ENCODE results near the gene PGAP6. TPM values are rescaled to one million over a fixed set of nuclear protein-coding genes. Genes with fewer than 3 reads are reported as not detected.

The PGAP6 gene
- total RNA-seq, 1 donor from 2014 or later = 80.5 TPM

- Histone ChIP-seq H3K9me3 (ENCODE audit: insufficient read depth, low read depth, low read length) (no peaks in the 10 kb centered on the region), H3K27ac (ENCODE audit: low read depth, low read length) (no peak overlapping the region), H3K9ac (ENCODE audit: low read length) (no peak overlapping the region), H3K4me1 (ENCODE audit: insufficient read depth, low read length) (no peaks in the 10 kb centered on the region), H4K20me1 (ENCODE audit: insufficient read depth, low read length) (no peaks in the 10 kb centered on the region), H3K79me2 (ENCODE audit: insufficient read depth, low read length) (no peaks in the 10 kb centered on the region), H3K27me3 (ENCODE audit: insufficient read depth, low read length) (no peaks in the 10 kb centered on the region), H2AFZ (ENCODE audit: low read depth, low read length) (no peak overlapping the region), H3K36me3 (ENCODE audit: insufficient read depth, low read length) (no peaks in the 10 kb centered on the region), H3K4me3 (ENCODE audit: insufficient read depth, low read depth, low read length) (no peak overlapping the region), H3K4me2 (ENCODE audit: low read length) (no peak overlapping the region)
- Mint-ChIP-seq H3K9me3 (ENCODE audit: unreplicated experiment) (no peaks in the 10 kb centered on the region), H3K4me3 (ENCODE audit: unreplicated experiment) (no peak overlapping the region), H3K27me3 (ENCODE audit: low read depth, unreplicated experiment) (no peaks in the 10 kb centered on the region), H3K27ac (ENCODE audit: unreplicated experiment) (no peak overlapping the region), H3K4me1 (ENCODE audit: low read depth, unreplicated experiment) (no peaks in the 10 kb centered on the region), H3K36me3 (ENCODE audit: low read depth, unreplicated experiment) (peaks cover 2% of the 10 kb centered on the region)
- FAIRE-seq (no peak), DNase-seq (ENCODE audit: low read depth) (no peak)
- TF ChIP-seq EZH2 (IDR thresholded peaks at IDR 0.05; ENCODE audit: insufficient read depth, low read length) (no peak), CTCF (IDR thresholded peaks at IDR 0.05; ENCODE audit: insufficient read depth, low read depth, low read length) (no peak)
Observed at GRCh38 chr16:410516-411178, 28.9 kb upstream of the PGAP6 start.

- TF ChIP-seq EZH2 (IDR thresholded peaks at IDR 0.05; ENCODE audit: insufficient read depth, low read length) (no peak), CTCF (IDR thresholded peaks at IDR 0.05; ENCODE audit: insufficient read depth, low read depth, low read length) (no peak)
- DNase-seq (ENCODE audit: low read depth) (no peak), FAIRE-seq (no peak)
- Histone ChIP-seq H3K36me3 (ENCODE audit: insufficient read depth, low read length) (no peaks in the 10 kb centered on the region), H3K27me3 (ENCODE audit: insufficient read depth, low read length) (no peaks in the 10 kb centered on the region), H3K9ac (ENCODE audit: low read length) (no peak overlapping the region), H4K20me1 (ENCODE audit: insufficient read depth, low read length) (no peaks in the 10 kb centered on the region), H3K4me3 (ENCODE audit: insufficient read depth, low read depth, low read length) (no peak overlapping the region), H3K27ac (ENCODE audit: low read depth, low read length) (no peak overlapping the region), H3K9me3 (ENCODE audit: insufficient read depth, low read depth, low read length) (no peaks in the 10 kb centered on the region), H2AFZ (ENCODE audit: low read depth, low read length) (no peak overlapping the region), H3K79me2 (ENCODE audit: insufficient read depth, low read length) (peaks cover 2% of the 10 kb centered on the region), H3K4me1 (ENCODE audit: insufficient read depth, low read length) (no peaks in the 10 kb centered on the region), H3K4me2 (ENCODE audit: low read length) (no peak overlapping the region)
- Mint-ChIP-seq H3K27ac (ENCODE audit: unreplicated experiment) (no peak overlapping the region), H3K27me3 (ENCODE audit: low read depth, unreplicated experiment) (no peaks in the 10 kb centered on the region), H3K9me3 (ENCODE audit: unreplicated experiment) (no peaks in the 10 kb centered on the region), H3K36me3 (ENCODE audit: low read depth, unreplicated experiment) (peaks cover 2% of the 10 kb centered on the region), H3K4me1 (ENCODE audit: low read depth, unreplicated experiment) (no peaks in the 10 kb centered on the region), H3K4me3 (ENCODE audit: unreplicated experiment) (no peak overlapping the region)
Observed at GRCh38 chr16:407253-407652, 25.5 kb upstream of the PGAP6 start.

Measured in astrocyte (in vitro differentiated cells and primary cell).